Mesodermal cell (in vitro differentiated cells): ENCODE results near the gene TRMT2A.

Experiments
- H3K27ac ChIP-seq: 2 replicates; pipeline ENCODE4 v1.7.0; 2013; ENCODE audit warnings: mild to moderate bottlenecking, low read depth, low read length, moderate library complexity; ENCODE audit not compliant: severe bottlenecking
- H3K36me3 ChIP-seq: 2 replicates; pipeline ENCODE4 v1.7.1; 2013; ENCODE audit warnings: mild to moderate bottlenecking, low read length, moderate library complexity; ENCODE audit not compliant: control insufficient read depth, insufficient read depth
- H3K4me1 ChIP-seq: one replicate; pipeline ENCODE4 v1.7.1; 2013; ENCODE audit warnings: mild to moderate bottlenecking, low read length; ENCODE audit not compliant: insufficient read depth, control insufficient read depth, poor library complexity, severe bottlenecking
- H3K4me3 ChIP-seq: 2 replicates; pipeline ENCODE4 v1.7.0; 2013; ENCODE audit warnings: low read length, control low read depth, mild to moderate bottlenecking; ENCODE audit not compliant: insufficient read depth, poor library complexity, severe bottlenecking; ENCODE audit errors: extremely low read depth
- H3K9me3 ChIP-seq: 2 replicates; pipeline ENCODE4 v1.7.1; 2013; ENCODE audit warnings: mild to moderate bottlenecking, low read length, moderate library complexity; ENCODE audit not compliant: control insufficient read depth
- WGBS, 2 experiments: methylation state at CpG; one replicate each; pipeline ENCODE4 v1.1.5; 2013; ENCODE audit warnings: missing lambda C conversion rate in 2 of 2; ENCODE audit not compliant: insufficient coverage in 2 of 2; 5-methylcytosine and 5-hydroxymethylcytosine counted together

The TRMT2A gene

DNA sequence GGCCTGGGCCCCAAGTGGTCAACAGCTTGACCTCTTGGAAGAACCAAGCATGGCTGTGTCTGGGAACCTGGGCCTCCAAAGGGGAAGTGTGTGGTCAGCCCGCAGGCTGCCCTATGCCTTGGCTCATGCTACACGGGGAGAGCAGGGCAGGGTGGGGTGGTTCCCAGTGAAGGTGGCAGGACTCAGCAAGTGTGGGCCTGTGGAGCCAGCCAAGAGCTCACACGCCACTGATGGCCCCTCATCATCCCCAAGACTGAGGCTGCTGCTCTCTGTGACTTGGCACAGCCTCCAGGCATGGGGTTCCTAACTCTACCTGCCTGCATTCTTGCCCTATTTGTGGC, 52.9 kb downstream of the TRMT2A start:
- Histone ChIP-seq H3K27ac (no peak overlapping the region), H3K36me3 (no peaks in the 10 kb centered on the region), H3K4me1 (peaks cover 7% of the 10 kb centered on the region), H3K4me3 (no peak overlapping the region), H3K9me3 (no peaks in the 10 kb centered on the region)
- 93 to 100% methylated on average over 1 to 3 of the region's 3 CpGs for WGBS, 2 experiments

- H3K36me3 ChIP-seq, result no peaks in the 10 kb centered on the region
- no peaks in the 10 kb centered on the region for H3K9me3 ChIP-seq
- no peak overlapping the region for H3K4me3 ChIP-seq
- WGBS, 2 experiments, result 94 to 95% methylated on average over 26 to 27 of the region's 27 CpGs
- H3K27ac ChIP-seq, result no peak overlapping the region
- peaks cover 7% of the 10 kb centered on the region for H3K4me1 ChIP-seq
These were observed 53.5 kb downstream of the TRMT2A start for GRCh38 chr22:20063271-20064139.

DNA sequence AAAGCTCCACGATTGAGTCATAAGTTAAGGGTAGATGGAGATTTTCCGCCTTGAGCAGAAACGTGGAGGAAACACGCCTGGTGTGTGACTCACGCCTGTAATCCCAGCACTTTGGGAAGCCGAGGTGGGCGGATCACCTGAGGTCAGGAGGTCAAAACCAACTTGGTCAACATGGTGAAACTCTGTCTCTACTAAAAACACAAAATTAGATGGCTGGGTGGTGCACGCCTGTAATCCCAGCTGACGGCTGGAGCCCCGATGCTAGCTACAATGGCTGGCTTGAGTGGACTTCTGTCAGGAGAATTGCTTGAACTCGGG, 54.3 kb downstream of the TRMT2A start:
- 84 to 88% methylated on average over 10 to 11 of the region's 11 CpGs for WGBS, 2 experiments
- H3K27ac ChIP-seq, result no peak overlapping the region
- H3K9me3 ChIP-seq, result no peaks in the 10 kb centered on the region
- H3K36me3 ChIP-seq, result no peaks in the 10 kb centered on the region
- peaks cover 7% of the 10 kb centered on the region for H3K4me1 ChIP-seq
- H3K4me3 ChIP-seq, result no peak overlapping the region

DNA sequence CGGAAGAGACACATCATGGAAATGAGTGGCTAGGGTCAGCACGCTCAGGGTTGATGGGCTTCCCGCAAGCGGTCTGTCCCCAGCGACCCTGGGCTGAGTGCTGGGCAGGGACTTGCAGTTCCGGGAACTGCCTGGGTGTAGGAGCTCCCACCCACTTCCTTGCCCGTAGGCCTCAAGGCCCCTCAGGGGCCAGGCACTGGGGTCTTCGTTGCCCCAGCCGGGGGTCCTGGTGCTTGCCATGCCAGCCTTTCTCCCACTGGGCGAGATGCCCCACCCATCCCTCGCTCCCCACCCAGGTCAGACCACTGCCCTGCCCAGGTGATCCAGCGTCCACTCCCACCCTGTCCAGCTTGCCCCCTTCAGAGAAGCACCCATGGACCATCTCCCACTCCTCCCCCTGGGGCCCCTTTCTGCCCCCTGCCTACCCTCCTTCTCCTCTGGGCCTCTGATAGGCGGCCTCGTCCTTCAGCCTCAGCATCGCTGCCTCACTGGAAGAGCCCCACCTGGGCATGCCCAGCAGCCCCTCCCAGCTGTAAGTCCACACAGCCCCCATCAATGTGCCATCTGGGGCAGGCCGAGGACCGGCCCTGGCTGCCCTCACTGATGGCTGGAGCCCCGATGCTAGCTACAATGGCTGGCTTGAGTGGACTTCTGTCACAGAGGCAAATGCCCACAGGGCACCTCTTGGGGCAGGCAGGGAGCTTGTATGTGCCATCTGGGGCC, 54.8 kb downstream of the TRMT2A start:
- 95 to 97% methylated on average over 13 to 18 of the region's 18 CpGs for WGBS, 2 experiments
- H3K4me1 ChIP-seq, result peaks cover 7% of the 10 kb centered on the region
- no peaks in the 10 kb centered on the region for H3K9me3 ChIP-seq
- H3K36me3 ChIP-seq, result no peaks in the 10 kb centered on the region
- no peak overlapping the region for H3K4me3 ChIP-seq
- H3K27ac ChIP-seq, result no peak overlapping the region
